DND-41 (cell line): ENCODE data around the gene TYSND1.

Experiments used
- EZH2 ChIP-seq: IDR thresholded peaks from 3 replicates; pipeline ENCODE4 v1.6.1; 2012; ENCODE audit warnings: borderline replicate concordance, low read depth, mild to moderate bottlenecking, moderate library complexity, low read length, inconsistent platforms; ENCODE audit not compliant: severe bottlenecking
- TF ChIP-seq, protein P1 (sequence below): IDR thresholded peaks from 2 replicates; pipeline ENCODE4 v1.5.1; 2012; ENCODE audit warnings: borderline replicate concordance, low read length, moderate library complexity, mild to moderate bottlenecking; ENCODE audit not compliant: poor library complexity, severe bottlenecking; ENCODE audit errors: extremely low read depth

DNA sequence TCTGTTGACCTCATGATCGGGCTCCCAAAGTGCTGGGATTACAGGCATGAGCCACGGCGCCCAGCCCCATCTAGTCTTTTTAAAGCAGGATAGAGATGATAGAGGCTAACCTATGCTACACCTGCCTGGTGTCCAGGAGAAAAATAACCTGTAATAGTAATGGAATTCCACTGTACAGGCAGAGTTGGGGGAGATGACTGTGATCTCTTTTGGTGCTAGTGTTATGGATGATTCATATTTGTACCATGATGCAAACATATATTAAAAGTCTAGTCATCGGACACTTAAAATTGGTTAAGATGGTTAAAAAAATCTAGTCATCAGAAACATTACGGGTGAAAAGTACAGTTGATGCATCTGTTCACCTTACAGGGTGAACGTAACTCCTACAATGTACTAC is 29.9 kb upstream of the TYSND1 start:
- TF ChIP-seq EZH2 = no peak
- TF ChIP-seq, protein P1, sequence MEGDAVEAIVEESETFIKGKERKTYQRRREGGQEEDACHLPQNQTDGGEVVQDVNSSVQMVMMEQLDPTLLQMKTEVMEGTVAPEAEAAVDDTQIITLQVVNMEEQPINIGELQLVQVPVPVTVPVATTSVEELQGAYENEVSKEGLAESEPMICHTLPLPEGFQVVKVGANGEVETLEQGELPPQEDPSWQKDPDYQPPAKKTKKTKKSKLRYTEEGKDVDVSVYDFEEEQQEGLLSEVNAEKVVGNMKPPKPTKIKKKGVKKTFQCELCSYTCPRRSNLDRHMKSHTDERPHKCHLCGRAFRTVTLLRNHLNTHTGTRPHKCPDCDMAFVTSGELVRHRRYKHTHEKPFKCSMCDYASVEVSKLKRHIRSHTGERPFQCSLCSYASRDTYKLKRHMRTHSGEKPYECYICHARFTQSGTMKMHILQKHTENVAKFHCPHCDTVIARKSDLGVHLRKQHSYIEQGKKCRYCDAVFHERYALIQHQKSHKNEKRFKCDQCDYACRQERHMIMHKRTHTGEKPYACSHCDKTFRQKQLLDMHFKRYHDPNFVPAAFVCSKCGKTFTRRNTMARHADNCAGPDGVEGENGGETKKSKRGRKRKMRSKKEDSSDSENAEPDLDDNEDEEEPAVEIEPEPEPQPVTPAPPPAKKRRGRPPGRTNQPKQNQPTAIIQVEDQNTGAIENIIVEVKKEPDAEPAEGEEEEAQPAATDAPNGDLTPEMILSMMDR = no peak
